Inflammatory macrophage treated with lipopolysaccharide for 4 hours (primary cell): Measurements from ENCODE around the gene HIGD1C.
"Not testable (repeated sequence)": the region's sequence is repeated elsewhere in the genome, so short reads cannot be mapped to it uniquely, and the experiment has no call there.

Experiments used
- DNase-seq: peaks from one replicate; pipeline ENCODE4 v3.0.0-alpha.2; 2020

Gene HIGD1C

GRCh38 chr12:50934371-50934851 is 17.9 kb upstream of the HIGD1C start:
- peak; percentile 70 for DNase-seq

DNA sequence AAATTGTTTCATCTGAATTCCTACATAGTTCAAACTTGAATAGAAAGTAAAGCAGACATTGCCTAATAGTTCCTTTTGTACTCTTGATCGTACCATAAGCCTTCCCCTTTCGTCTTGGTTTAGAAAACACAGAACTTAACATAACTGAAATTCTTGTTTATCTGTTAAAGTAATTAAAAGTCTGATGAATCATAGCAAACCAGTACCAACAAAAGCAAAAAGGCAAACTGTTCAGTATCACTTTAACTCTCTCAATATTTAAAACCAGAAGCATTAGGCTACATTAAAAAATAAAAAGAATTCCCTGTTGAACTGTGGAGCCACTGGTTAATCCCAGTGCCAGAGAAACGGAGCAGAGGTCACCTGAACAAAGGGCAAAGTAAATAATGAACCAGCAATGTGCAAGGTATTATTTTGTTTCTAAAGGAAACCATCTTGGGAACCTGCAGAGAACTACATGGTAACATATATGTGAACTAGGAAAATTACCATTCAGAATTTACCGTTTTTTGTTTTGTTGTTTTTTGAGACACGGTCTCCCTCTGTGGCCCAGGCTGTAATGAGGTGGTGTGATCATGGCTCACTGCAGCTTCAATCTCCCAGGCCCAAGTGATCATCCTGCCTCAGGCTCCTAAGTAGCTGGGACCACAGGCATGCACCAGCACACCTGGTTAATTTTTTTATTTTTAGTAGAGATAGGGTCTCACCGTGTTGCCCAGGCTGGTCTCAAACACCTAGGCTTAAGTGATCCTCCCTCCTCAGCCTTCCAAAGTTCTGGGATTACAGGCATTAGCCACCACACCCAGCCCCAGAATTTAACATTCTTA is 17.1 kb upstream of the HIGD1C start:
- DNase-seq = peak; percentile 69

- DNase-seq = no peak
Measured at GRCh38 chr12:50936821-50937530, 15.4 kb upstream of the HIGD1C start.

- DNase-seq = no peak
Measured at GRCh38 chr12:50937653-50938052, 14.7 kb upstream of the HIGD1C start.

DNA sequence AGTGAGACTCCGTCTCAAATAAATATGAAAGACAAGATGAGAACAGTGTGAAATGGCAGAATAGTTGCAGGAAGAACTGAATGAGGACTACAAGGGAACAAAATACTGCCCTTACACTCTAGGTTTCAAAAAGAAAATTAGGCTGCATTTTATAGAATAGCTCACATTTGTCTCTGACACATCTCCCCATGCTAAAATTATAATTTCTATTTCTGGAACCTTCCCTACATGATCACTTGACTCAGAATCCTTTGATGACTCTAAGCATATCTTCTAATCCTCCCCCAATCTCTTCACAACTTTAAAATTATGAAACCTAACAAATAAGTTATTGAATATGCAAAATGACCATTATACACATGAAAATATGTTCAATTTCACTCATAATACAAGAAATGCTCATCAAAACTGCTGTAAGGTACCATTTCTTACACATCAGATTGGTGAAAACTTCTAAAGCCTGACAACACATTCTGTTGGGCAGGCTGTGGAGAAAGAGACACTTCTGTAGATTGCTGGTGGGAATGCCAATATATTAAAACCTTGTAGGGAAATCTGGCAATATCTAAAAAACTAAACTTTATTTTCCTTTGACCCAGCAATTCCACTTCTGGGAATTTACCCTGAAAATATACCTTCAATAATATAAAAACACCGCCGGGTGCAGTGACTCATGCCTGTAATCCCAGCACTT is 4.3 kb upstream of the HIGD1C start:
- no peak for DNase-seq

GRCh38 chr12:50948798-50949197 is 3.5 kb upstream of the HIGD1C start:
- DNase-seq = no peak

DNA sequence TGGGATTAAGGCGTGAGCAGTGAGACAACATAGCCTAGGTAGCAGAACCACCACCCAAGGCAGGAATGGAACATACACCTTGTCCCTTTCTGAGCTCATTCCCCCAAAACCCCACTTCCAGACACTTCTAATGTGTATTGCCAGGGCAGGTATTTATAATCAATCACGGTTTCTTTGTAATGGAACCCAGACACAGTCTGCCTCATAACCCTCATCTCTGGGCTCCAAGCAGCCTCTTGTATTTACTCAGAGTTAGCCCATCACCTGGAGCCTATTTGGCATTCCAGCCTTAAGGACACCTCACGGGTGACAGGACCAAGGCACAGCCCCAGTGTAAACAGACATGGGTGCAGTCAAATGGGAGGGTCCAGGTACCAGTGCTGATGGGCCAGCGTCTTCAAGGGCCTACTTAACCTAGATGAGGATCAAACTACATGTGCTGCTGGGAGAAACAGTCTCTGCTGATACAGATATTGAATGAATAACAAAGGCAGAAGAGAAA is 2.5 kb upstream of the HIGD1C start:
- DNase-seq = no peak

DNA sequence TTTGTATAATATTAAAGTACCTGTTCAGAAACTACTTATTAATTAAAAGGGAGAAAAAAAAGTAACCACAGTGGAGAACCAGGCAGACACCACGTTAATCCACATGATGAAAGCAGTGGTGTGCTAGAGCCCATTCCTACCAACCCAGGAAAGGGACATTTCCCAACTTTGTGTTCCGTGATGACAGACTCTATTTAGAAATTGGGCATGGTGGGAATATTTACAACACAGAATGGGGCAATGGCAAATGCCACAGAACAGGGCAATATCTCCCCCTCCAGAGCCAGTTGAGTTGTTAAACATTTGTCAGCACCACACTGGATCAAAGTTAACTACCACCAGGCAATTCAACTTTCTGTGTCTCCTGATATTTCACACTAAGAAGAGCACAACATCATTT is 1.2 kb upstream of the HIGD1C start:
- DNase-seq = peak; percentile 60

DNA sequence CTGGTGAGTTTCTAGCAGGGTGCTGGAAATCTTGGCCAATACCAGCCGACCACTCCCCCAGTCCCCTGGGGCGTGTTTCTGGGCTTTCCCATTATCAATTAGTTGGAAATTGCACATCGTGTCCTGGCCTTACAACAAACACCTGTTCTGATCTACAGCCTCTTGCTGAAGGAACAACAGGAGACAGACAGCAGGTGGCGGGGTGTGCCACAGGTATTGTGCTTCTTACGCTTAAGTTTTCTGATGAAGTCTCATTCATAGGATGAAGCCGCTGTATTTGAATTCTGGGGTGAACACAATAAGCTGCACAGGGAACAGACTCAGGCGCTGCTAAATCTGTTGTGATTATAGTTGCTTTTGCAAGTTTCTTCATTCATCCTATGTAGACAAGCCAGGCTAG is 703 bp downstream of the HIGD1C start:
- DNase-seq = no peak

DNA sequence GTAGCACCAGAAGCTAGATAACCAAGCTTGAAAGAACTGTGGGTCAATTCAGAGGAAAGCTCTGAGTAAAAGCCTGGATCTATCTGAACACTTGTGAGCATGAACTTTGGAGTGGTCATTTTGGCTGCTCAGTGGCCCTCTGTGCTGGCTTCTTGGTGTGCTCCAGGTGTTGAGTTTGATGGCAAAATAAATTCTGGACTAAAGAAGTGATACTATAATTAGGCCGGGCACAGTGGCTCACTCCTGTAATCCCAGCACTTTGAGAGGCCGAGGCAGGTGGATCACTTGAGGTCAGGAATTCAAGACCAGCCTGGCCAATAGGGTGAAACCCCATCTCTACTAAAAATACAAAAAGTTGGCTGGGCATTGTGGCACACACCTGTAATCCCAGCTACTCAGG is 2.4 kb downstream of the HIGD1C start:
- not testable (repeated sequence) for DNase-seq

GRCh38 chr12:50955288-50955687 is 2.9 kb downstream of the HIGD1C start:
- no peak for DNase-seq

GRCh38 chr12:50955697-50956096 is 3.4 kb downstream of the HIGD1C start:
- no peak for DNase-seq

DNA sequence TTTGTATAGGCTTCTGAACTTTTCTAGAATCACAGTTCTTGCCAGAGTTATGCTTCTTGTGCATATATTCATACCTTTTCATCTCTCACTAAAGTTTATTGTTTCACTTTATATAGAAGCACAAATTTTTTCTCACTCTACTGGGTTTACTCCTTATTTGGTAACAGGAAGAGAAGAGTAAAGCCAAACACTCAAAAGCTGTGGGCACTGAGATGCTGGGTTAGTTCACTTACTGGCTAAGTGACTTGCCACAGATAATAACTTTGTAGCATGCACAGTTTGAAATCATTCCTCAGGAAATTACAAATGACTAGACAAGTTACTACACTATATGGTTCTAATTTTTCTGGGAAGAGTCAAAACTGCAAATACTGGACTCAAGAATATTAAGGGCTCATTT is 7.8 kb downstream of the HIGD1C start:
- DNase-seq = no peak

- DNase-seq = no peak
Measured at GRCh38 chr12:50961708-50962107, 9.4 kb downstream of the HIGD1C start.

DNA sequence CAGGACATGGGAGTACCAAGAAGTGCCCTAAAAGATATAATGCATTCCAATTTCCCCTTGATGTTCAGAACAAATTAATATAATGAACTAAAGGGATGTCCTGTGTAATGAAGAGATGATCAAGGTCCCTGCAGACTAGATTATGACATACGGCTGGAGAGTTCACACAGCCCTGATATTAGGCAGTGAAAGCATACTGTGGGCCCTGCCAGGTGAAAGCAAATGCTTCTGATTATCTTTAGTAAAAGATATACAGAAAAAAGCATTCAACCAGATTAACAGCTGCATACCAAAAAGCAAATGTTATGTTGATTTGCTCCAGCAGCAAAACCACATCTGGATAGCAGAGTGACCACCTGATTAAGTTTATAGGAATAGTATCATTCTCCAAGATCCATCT is 12.1 kb downstream of the HIGD1C start:
- no peak for DNase-seq

GRCh38 chr12:50971946-50972345 is 19.6 kb downstream of the HIGD1C start:
- DNase-seq = no peak

DNA sequence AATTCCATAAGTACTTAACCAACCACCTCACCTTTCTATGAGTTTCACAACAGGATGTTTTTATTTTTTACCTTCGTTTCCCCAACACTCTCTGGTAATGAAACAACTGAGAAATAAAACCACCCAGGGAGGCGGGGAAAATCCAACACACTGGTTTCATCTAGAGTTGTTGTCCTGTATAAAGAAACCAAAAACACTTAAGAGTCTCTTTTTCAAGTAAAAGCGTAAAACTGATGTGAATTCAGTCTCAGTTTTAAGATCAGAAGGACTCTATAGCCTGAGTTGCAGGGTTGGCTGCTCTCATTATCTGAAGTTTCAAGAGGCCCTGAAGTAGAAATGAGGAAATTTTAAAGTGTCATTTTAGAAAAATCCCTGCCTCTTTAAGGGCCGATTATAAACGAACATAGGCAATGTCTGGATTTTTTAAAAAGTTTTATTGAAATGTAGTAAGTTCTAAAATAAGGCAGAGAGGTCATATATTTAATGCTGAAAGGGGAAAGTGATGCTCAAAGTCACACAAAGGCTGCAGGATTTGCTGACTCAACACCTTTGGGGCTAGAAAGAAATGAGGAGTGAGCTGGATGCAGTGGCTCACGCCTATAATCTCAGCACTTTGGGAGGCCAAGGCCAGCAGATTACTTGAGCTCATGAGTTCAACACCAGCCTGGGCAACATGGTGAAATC is 27.2 kb downstream of the HIGD1C start:
- no peak for DNase-seq

GRCh38 chr12:50980545-50980944 is 28.2 kb downstream of the HIGD1C start:
- no peak for DNase-seq

DNA sequence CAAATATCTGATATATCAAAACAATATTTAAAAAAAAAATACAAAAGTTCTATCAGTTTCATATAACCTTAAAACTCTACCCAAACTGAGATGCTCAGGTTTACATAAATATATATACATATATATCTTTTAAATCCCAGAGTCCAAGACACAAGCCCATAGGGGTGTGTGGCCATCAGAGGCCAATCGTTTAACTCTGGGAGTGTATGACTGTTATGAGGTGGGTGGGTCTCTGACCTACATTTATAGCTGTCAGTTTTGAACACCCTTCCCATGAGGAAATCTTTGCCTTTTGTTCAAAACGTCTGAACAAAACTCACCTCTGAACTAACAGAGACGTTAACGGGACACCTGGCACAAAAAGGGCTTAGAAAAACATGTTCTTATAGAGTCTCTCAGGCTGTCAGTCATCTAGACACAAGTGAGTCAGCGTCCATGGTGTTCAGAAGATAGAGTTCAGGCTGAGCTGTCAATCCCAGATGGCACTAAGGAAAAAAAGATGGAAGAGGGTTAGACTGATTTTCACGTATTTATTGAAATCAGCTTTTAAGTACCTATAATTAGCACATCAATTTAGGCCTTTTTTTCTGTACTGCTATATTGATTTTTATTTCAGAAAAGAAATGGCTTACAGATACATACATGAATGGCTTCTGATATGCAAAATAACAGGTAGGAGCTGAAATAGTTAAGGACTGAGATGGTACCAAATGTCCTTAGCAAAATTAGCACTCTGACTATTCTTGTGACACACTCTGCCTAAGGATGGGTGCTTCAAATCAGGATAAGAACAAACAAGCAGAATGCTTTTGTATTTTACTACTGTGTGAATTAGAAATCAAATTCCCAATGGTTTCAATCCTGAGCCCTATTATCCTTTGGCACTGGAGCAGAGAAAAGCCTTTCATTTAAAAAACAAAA is 29.2 kb downstream of the HIGD1C start:
- no peak for DNase-seq

DNA sequence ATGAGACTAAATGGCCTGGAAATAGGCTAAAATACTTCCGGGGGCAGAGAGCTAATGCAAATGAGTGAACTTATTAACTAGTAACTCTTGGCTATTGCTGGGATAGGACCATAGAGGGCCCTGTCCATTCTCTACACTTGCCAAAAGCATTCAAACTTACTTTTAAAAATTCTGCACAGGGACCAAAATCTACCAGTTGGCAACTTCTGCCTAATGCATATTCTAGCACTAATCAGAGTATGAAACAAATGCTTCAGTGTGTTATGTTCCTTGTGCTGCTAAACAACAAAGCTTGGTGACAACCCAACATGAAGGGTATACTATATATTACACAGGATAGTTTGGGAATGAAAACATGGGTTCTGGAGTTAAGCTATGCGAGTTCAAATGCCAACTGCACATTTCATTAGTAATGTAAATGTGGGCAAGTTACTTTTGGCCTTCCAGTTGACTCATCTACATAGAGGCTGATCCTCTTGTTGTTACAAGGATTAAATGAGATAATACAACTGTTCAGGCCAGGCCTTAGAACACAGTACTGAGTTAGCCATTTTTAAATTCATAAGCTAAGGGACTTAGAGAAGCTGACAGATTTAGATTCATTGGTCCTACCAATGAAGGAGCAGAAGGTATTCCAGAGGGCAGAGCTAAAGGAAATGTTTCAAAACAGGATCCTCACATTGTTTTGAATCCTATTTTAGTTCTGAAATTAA is 32.4 kb downstream of the HIGD1C start:
- DNase-seq = no peak

GRCh38 chr12:50985322-50985721 is 33.0 kb downstream of the HIGD1C start:
- DNase-seq = peak; percentile 76
